HG03108 (cell line): ENCODE data around the gene AJAP1.

ENCODE experiments used
- ATAC-seq: cut with Tn5 transposase; IDR thresholded peaks from one replicate; pipeline ENCODE4 v1.9.1; 2021; ENCODE audit warnings: moderate library complexity; ENCODE audit not compliant: unreplicated experiment

Gene AJAP1

DNA sequence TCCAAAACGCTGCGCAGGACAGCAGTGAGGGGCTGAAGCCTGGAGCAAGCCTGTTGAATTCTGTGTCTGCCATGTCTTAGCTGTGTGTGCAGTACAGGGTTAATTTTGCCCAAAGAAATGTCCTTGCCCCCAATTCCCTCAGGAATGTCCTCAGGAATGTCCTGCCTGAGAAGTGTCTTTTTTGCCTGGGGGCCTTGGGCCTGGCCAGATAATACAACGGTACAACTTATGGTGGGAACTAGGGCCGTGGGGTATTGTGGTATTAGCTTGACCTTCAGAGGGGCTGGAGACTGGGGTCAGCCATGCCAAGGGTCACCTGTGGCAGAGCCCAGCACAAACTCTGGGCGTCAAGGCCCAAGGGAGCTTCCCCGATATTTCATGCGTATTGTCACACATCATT lies 107.7 kb downstream of the AJAP1 start:
- no peak for ATAC-seq

- ATAC-seq, result no peak
Observed at GRCh38 chr1:4767308-4767707, 112.9 kb downstream of the AJAP1 start.

DNA sequence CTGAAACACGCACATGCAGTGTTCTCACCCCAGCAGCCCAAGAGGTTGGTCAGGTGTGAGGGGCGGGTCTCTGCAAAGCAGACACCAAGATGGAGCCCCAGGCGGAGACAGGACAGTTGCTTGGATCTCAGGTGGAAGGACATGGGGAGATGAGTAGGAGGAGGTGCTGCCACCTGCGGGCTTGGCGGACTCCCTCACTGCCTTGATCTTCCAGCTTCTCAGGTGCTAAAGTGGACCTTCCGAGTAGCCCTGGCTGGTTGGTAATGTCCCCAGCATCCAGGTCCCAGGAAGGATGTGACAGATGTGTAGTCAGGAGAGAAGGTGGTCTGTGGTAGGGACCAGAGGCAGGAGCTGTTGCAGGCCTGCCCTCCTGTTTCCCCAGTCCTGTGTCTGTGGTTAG lies 114.1 kb downstream of the AJAP1 start:
- no peak for ATAC-seq

DNA sequence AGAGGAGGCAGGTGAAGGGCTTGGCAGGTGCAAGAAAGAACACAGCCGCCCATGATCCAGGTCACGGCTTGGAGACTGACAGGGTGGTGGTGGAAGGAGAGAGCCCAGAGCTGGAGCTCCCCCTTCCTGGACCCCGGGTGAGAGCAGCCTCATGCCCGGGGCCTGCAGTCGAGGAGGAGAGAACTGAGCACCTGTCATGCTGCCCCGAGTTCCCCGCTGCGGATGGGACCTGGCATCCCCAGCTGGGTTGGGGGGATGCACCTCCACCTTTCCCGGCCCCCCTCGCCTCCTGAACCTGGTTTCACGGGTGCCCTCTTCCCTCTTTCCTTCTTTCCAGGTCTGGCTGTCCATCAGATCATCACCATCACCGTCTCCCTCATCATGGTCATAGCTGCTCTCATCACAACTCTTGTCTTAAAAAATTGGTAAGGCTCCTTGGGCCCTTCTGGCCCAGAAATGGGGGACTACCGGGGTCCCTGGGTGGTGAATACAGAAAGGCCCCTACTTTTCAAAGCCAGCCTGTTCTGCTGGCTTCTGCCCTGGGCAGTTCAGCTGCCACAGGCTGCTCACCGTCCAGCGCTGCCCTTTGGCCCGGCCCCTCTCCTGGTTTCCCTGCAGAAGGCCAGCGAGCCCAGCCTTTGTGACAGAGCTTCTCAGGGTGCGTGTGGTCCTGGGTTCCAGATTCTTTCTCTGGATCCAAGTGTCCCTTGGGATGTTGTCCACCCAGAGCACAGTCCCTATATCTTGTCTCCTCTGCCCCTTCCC lies 115.3 kb downstream of the AJAP1 start:
- ATAC-seq, result no peak

GRCh38 chr1:4770713-4771112 lies 116.3 kb downstream of the AJAP1 start:
- ATAC-seq, result no peak

DNA sequence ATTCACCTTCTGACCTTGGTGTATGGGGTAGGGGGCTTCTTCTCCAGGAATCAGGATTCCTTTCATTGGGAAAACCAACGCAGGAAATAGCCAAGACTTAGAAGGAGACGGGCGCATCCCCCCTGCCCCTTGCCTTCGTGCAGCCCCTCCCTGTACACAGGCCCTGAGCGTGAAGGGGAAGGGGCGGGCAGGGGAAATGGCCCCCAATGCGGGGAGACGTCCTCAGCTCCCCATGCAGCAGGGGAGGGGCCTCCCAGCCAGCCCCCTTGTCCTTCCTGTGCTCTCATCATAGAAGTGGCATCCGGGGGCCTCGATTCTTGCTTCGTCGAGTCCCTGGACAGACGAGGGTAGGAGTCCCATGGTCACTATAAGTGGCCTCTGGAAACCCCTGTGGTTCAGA lies 116.9 kb downstream of the AJAP1 start:
- no peak for ATAC-seq

DNA sequence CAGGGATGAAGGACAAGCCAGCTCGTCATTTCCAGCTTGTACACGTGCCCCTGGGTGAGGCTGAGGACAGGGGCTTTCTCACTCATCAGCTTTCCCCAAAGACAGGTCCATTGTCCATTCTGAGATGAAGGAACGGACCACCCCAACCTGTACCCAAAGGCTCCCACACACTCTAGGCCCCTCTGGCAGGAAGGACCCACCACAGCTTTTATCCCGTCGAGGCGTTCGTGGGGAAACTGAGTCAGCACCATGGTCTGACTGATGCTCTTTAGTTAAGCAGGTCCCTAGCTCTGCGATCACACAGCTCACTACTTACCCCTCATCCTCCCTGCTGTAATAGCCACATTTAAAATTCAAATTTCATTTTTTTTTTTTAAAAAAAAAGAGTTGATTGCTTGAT lies 117.3 kb downstream of the AJAP1 start:
- no peak for ATAC-seq

GRCh38 chr1:4772294-4773010 lies 118.0 kb downstream of the AJAP1 start:
- no peak for ATAC-seq

GRCh38 chr1:4773226-4773625 lies 118.8 kb downstream of the AJAP1 start:
- ATAC-seq, result no peak

DNA sequence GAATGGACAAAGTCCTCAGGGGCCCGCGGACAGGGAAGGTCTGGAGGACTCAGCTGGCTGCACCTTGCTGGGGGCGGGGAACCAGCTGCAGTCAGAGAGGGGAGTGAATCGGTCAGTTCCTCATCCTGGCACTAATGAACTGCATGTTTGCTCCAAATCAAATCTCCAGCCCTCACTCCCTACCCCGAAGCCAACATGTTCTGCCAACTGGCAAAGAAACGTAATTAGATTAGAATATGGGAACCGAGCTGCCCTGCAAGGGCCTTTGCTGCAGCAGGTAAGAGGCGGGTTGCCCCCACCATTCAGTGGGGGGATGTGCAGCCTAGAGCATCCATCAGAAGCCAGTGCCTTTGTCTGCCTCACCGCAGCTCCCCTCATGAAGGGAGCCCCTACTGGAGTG lies 121.1 kb downstream of the AJAP1 start:
- no peak for ATAC-seq

GRCh38 chr1:4778056-4778455 lies 123.6 kb downstream of the AJAP1 start:
- no peak for ATAC-seq

- ATAC-seq, result no peak
Observed at GRCh38 chr1:4781646-4782045, 127.2 kb downstream of the AJAP1 start.

DNA sequence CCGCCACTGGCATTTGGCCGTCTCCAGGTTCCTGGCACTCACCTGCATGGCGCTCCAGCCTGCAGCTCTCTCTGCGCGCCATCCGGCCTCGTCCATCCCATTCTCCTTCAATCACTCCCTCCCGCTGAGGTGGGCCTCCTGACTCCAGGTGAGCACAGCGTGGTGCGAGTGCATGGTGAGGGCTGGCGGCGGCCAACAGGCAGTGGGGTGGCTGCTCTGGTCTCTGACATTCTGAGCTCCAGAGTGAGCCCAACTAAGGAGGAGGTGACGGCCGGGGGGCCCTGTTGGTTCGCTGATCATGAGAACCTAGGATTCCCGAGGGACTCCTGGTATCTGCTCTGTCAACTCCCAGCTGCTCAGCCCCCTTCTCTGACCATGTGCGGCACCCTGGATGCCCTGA lies 130.4 kb downstream of the AJAP1 start:
- ATAC-seq, result no peak

GRCh38 chr1:4786055-4786454 lies 131.6 kb downstream of the AJAP1 start:
- no peak for ATAC-seq

DNA sequence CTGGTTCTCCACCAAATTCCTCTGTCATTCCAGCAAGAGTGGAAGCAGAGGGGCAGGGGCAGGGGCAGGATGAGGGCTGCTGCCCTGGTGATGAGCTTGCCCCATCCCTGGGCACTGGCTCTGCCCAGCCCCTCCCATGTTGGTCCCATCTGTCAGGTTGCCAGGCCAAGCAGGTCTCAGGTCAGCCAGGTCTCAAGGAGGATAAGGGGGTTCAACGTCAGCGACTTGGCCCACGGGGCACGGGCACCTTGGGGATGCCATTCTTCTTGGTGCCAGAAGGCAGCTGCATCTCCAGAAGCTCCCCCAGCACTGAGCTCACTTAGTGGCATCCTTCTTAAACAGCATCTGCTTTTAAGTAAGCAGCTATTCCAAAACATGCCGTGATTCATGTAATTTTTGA lies 133.1 kb downstream of the AJAP1 start:
- ATAC-seq, result no peak

GRCh38 chr1:4792565-4792964 lies 138.2 kb downstream of the AJAP1 start:
- peak; percentile 45 for ATAC-seq

DNA sequence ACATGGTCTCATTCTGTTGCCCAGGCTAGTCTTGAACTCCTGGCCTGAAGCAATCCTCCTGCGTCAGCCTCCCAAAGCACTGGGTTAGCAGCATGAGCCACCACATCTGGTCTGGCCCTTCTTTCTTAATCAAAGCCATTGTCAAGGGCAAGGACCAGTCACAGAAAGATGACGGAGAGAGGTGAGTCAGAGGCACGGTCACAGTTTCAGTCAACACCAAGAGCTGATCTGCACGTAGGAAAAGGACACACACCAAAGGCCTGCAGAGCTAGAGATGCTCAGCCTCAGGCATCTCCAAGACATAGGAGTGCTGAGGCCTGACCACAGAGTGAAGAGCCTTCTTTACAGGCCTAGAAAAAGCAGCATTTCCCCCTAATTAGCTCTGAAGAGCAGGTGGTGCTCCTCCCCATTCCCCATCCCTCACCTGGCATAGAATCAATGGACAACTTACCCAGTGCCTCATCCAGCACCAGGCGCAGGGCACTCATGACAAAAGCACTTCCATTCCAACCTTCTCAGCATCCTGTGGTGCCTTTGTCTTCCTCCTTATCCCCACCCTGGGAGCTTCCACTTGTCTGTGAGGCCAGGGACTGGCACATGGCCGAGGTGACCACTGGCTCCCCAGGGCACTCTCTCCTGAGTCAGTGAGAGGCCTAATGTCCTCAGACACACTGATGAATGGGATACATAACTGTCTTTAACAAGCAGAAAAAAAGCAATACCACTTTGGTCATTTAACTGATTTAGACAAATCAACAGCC lies 139.8 kb downstream of the AJAP1 start:
- no peak for ATAC-seq

DNA sequence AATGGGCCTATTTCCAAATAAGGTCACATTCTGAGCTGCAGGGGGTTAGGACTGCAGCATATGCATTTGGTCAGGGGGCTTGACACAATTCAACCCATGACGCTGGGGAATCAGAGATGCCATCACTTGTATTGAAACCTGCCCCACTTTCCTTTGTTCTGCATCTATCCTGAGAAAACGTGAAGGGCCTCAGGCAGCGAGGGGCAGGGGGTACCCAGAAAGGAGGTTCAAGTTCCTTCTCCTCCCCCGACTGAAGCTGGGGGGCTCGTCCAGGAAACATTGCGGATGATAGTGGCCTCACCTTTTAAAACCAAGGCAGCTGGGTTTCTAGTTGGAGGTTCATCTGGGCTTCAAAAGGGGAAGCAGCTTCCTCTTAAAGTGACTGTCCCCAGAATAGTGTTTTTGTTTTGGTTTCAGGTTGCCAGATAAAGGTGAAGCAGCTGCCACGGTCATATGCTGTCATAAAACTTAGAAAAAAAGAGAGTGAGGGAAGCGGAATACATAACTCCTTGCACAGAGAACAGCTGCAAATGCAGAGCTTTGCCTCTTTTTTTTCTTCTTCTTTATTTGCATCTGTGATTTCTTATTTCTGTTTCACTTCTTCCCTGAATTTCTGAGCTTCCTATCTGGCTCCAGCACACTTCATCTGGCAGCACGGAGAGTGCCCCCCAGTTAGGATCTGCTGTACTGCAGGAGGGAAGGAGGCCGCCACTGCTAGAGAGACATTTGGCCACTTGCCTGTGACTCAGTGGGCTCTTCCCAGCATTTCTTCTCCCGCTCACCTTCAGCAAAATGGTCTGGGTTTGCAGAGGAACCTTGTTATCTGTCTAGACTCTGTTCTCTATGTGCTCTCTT lies 142.0 kb downstream of the AJAP1 start:
- ATAC-seq, result peak; percentile 70

DNA sequence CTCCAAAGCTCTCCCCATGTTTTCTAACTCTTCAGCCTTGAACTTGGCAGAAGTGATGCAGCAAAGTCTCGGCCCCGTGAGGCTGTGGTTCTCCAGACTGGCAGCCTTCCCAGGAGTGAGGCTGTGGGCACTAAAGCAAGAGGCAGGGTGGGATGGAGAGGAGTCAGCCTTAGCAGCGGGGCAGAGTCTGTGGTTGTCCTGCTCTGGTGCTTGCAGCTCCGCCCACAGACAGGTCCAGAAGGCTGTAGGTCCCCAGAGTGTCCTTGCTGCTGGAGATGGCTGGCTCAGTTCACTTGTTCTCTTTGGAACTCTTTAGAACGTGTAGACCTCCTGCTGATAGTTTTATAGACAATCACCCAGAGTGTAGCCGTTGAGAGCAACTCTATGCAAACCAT lies 142.6 kb downstream of the AJAP1 start:
- no peak for ATAC-seq

DNA sequence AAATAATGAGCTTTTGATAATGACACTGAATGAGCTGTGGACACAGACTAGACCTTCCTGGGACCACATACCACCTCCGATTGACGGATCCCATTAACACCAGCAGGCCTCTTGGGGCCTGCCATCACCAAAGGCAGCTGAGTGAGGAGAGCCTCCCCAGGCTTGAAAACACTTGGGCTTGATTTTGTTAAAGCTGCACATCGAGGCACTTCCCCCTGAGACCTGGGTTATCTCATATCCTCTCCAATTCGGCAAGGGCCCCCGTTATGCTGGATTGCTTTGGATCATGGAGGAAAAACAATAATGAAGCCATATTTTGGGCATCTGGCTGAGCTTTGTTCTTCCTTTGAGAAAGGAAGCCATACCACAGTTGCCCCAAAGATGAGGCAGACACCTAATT lies 143.0 kb downstream of the AJAP1 start:
- ATAC-seq, result no peak
